Endothelial cell of hepatic sinusoid (primary cell): Measurements from ENCODE around the gene MRPS2.
"Not testable (repeated sequence)": the region's sequence is repeated elsewhere in the genome, so short reads cannot be mapped to it uniquely, and the experiment has no call there.

Source experiments
- in situ Hi-C: cut with HindIII; loops from 2 replicates; pipeline ENCODE4 v1.10.0; 2017; ENCODE audit warnings: low sequenced_read_pairs

MRPS2 gene

GRCh38 chr9:135526730-135527571, 26.5 kb downstream of the MRPS2 start:
- in situ Hi-C loops = no loop called here

- in situ Hi-C loops = not testable (repeated sequence)
Measured at GRCh38 chr9:135528842-135529435, 28.5 kb downstream of the MRPS2 start.

GRCh38 chr9:135530146-135530545, 29.7 kb downstream of the MRPS2 start:
- in situ Hi-C loops = no loop called here

GRCh38 chr9:135531096-135531495, 30.6 kb downstream of the MRPS2 start:
- in situ Hi-C loops = no loop called here

- in situ Hi-C loops = no loop called here
Measured at GRCh38 chr9:135533113-135533512, 32.6 kb downstream of the MRPS2 start.

- in situ Hi-C loops = no loop called here
Measured at GRCh38 chr9:135533674-135534073, 33.2 kb downstream of the MRPS2 start.

GRCh38 chr9:135534192-135534711, 33.8 kb downstream of the MRPS2 start:
- in situ Hi-C loops = not testable (repeated sequence)

GRCh38 chr9:135534826-135535225, 34.3 kb downstream of the MRPS2 start:
- in situ Hi-C loops = not testable (repeated sequence)

GRCh38 chr9:135535631-135536030, 35.1 kb downstream of the MRPS2 start:
- in situ Hi-C loops = not testable (repeated sequence)

- in situ Hi-C loops = no loop called here
Measured at GRCh38 chr9:135536216-135536615, 35.7 kb downstream of the MRPS2 start.

- in situ Hi-C loops = not testable (repeated sequence)
Measured at GRCh38 chr9:135543262-135543894, 42.9 kb downstream of the MRPS2 start.

GRCh38 chr9:135544981-135545635, 44.6 kb downstream of the MRPS2 start:
- in situ Hi-C loops = no loop called here

- in situ Hi-C loops = not testable (repeated sequence)
Measured at GRCh38 chr9:135545646-135546176, 45.2 kb downstream of the MRPS2 start, which contains the start of gene OBP2A. OBP2A (plus strand) TSS chr9:135546126; CDS start chr9:135546181, 55 bp downstream.

- in situ Hi-C loops = not testable (repeated sequence)
Measured at GRCh38 chr9:135546792-135547617, 46.5 kb downstream of the MRPS2 start.

- in situ Hi-C loops = no loop called here
Measured at GRCh38 chr9:135547756-135548736, 47.6 kb downstream of the MRPS2 start.

GRCh38 chr9:135549478-135550343, 49.2 kb downstream of the MRPS2 start:
- in situ Hi-C loops = loop anchor here (5.0 to 10.0 kb wide), 2 partner anchors 47 to 165 kb away; partner anchors contain the start of gene MRPS2

GRCh38 chr9:135550344-135550918, 49.9 kb downstream of the MRPS2 start:
- in situ Hi-C loops = loop anchor here (5.0 to 10.0 kb wide), 2 partner anchors 48 to 164 kb away; partner anchors contain the start of gene MRPS2
